Neural progenitor cell (in vitro differentiated cells): ENCODE results near the gene PCNX1. TPM values are rescaled to one million over a fixed set of nuclear protein-coding genes. Genes with fewer than 3 reads are reported as not detected.
"Not testable (repeated sequence)": the region's sequence is repeated elsewhere in the genome, so short reads cannot be mapped to it uniquely, and the experiment has no call there.

Experiments
- DNase-seq: peaks from one replicate; pipeline ENCODE4 v3.0.0-alpha.2; 2016; ENCODE audit warnings: low spot score
- H2AFZ ChIP-seq: fragments of 200-600 bp; sonication (generic); replicated peaks from 2 replicates; pipeline ENCODE4 v1.6.1; 2016; ENCODE audit warnings: antibody characterized with exemption
- H3F3A ChIP-seq: fragments of 200-600 bp; sonication (generic); 2 replicates; pipeline ENCODE4 v1.6.1; 2016; ENCODE audit warnings: antibody characterized with exemption, low read depth
- H3K27ac ChIP-seq: fragments of 200-600 bp; sonication (generic); 2 replicates; pipeline ENCODE4 v1.5.1; 2016; ENCODE audit warnings: mild to moderate bottlenecking
- H3K27me3 ChIP-seq: fragments of 200-600 bp; sonication (generic); 2 replicates; pipeline ENCODE4 v1.6.1; 2016; ENCODE audit warnings: mild to moderate bottlenecking, moderate library complexity
- H3K36me3 ChIP-seq: fragments of 200-600 bp; sonication (generic); 2 replicates; pipeline ENCODE4 v1.5.1; 2016
- H3K4me1 ChIP-seq: fragments of 200-600 bp; sonication (generic); 2 replicates; pipeline ENCODE4 v1.6.1; 2016; ENCODE audit warnings: mixed run types
- H3K4me2 ChIP-seq: fragments of 200-600 bp; sonication (generic); 2 replicates; pipeline ENCODE4 v1.6.1; 2016
- H3K4me3 ChIP-seq: fragments of 200-600 bp; sonication (generic); 2 replicates; pipeline ENCODE4 v1.5.1; 2016
- H3K79me2 ChIP-seq: fragments of 200-600 bp; sonication (generic); 2 replicates; pipeline ENCODE4 v1.6.1; 2016; ENCODE audit warnings: low read depth
- H3K9ac ChIP-seq: fragments of 200-600 bp; sonication (generic); 2 replicates; pipeline ENCODE4 v1.6.1; 2016
- H3K9me3 ChIP-seq: fragments of 200-600 bp; sonication (generic); 2 replicates; pipeline ENCODE4 v1.5.1; 2016; ENCODE audit warnings: low read depth
- H4K20me1 ChIP-seq: fragments of 200-600 bp; sonication (generic); 2 replicates; pipeline ENCODE4 v1.6.1; 2016; ENCODE audit warnings: low read depth
- H3K27ac Mint-ChIP-seq: 3 replicates; pipeline ENCODE4 v1.8.0; 2021; ENCODE audit warnings: mixed read lengths
- H3K27me3 Mint-ChIP-seq: 2 replicates; pipeline ENCODE4 v1.8.0; 2022; ENCODE audit warnings: low read depth, mild to moderate bottlenecking, inconsistent platforms, moderate library complexity, mixed read lengths; ENCODE audit not compliant: insufficient read depth
- H3K36me3 Mint-ChIP-seq: 3 replicates; pipeline ENCODE4 v1.8.0; 2021; ENCODE audit warnings: mixed read lengths
- H3K4me1 Mint-ChIP-seq: 3 replicates; pipeline ENCODE4 v1.8.0; 2021; ENCODE audit warnings: mixed read lengths
- H3K4me3 Mint-ChIP-seq: 3 replicates; pipeline ENCODE4 v1.8.0; 2021; ENCODE audit warnings: mild to moderate bottlenecking, moderate library complexity, mixed read lengths
- H3K9me3 Mint-ChIP-seq: 3 replicates; pipeline ENCODE4 v1.8.0; 2020; ENCODE audit warnings: mixed read lengths
- CTCF ChIP-seq: fragments of 200-600 bp; sonication (generic); IDR thresholded peaks from 2 replicates; pipeline ENCODE4 v1.5.1; 2017; ENCODE audit warnings: antibody characterized with exemption, mild to moderate bottlenecking
- EZH2 ChIP-seq: fragments of 200-600 bp; sonication (generic); IDR thresholded peaks from 2 replicates; pipeline ENCODE4 v1.6.1; 2017; ENCODE audit warnings: antibody characterized with exemption, mild to moderate bottlenecking, moderate library complexity
- EZH2phosphoT487 ChIP-seq: fragments of 200-600 bp; sonication (generic); IDR thresholded peaks from 2 replicates; pipeline ENCODE4 v1.6.1; 2017; ENCODE audit warnings: antibody characterized with exemption
- total RNA-seq: library from RNA; depleted of rRNA; stranded (reverse); fragments of >200 nt; gene quantifications from 2 replicates; pipeline ENCODE4 v1.2.3, GENCODE V29; 2015; ENCODE audit warnings: low replicate concordance

The PCNX1 gene
- total RNA-seq, 1 donor from 2014 or later: 48.6 TPM

DNA sequence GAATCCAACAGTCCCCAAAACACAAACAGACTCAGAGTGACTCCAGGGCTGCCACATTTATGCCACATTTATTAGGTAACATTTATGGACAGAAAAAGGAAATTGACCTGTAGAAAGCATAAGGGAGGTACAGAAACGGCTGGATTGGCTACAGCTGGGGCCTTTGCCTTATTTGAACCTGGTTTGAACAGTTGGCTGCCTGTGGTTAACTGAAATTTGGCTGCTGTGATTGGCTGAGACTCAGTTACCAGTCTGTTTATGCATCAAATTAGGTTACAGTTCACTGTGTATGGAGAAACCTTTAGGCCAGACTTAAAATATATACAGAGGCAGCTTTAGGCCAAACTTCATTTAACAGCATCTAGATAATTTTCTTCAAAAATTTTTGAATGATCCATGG is 27.8 kb upstream of the PCNX1 start:
- Histone ChIP-seq H2AFZ (no peak overlapping the region), H3K4me2 (no peak overlapping the region), H3K9ac (no peak overlapping the region), H3K27me3 (no peaks in the 10 kb centered on the region), H3K9me3 (no peaks in the 10 kb centered on the region), H3K4me1 (no peaks in the 10 kb centered on the region), H3F3A (no peaks in the 10 kb centered on the region), H4K20me1 (no peaks in the 10 kb centered on the region), H3K4me3 (no peak overlapping the region), H3K27ac (no peak overlapping the region), H3K79me2 (no peaks in the 10 kb centered on the region), H3K36me3 (no peaks in the 10 kb centered on the region)
- Mint-ChIP-seq H3K4me3 (no peak overlapping the region), H3K36me3 (no peaks in the 10 kb centered on the region), H3K27me3 (peaks cover 2% of the 10 kb centered on the region), H3K27ac (no peak overlapping the region), H3K4me1 (no peaks in the 10 kb centered on the region), H3K9me3 (no peaks in the 10 kb centered on the region)
- DNase-seq: no peak
- TF ChIP-seq EZH2 (no peak), EZH2phosphoT487 (no peak), CTCF (no peak)

DNA sequence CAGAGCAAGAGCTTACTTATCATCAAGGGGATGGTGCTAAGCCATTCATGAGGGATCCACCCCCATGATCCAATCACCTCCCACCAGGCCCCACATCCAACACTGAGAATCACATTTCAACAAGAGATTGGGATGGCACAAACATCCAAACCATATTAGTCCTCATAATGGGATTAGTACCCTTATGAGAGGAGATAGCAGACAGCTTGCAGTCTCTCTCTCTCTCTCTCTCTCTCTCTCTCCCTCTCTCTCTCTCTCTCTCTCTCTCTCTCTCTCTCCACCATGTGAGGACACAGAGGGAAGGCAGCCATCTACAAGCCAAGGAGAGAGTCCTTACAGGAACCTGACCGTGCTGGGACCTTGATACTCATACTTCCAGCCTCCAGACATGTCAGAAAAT is 26.4 kb upstream of the PCNX1 start:
- not testable (repeated sequence) for H3K36me3 ChIP-seq, H3K4me1 ChIP-seq, H3K4me1 Mint-ChIP-seq, H2AFZ ChIP-seq, H3K9me3 Mint-ChIP-seq, DNase-seq, H3K27ac Mint-ChIP-seq, H3K4me2 ChIP-seq, H4K20me1 ChIP-seq, H3K9me3 ChIP-seq, H3K79me2 ChIP-seq, H3K27me3 Mint-ChIP-seq, H3K27ac ChIP-seq, H3F3A ChIP-seq, H3K4me3 ChIP-seq, H3K27me3 ChIP-seq, H3K36me3 Mint-ChIP-seq, H3K4me3 Mint-ChIP-seq, H3K9ac ChIP-seq

- Histone ChIP-seq H3F3A (no peaks in the 10 kb centered on the region), H3K36me3 (no peaks in the 10 kb centered on the region), H2AFZ (no peak overlapping the region), H3K9me3 (no peaks in the 10 kb centered on the region), H4K20me1 (no peaks in the 10 kb centered on the region), H3K4me2 (no peak overlapping the region), H3K27ac (no peak overlapping the region), H3K4me1 (no peaks in the 10 kb centered on the region), H3K79me2 (no peaks in the 10 kb centered on the region), H3K4me3 (no peak overlapping the region), H3K27me3 (no peaks in the 10 kb centered on the region), H3K9ac (no peak overlapping the region)
- Mint-ChIP-seq H3K4me3 (no peak overlapping the region), H3K36me3 (no peaks in the 10 kb centered on the region), H3K9me3 (no peaks in the 10 kb centered on the region), H3K27me3 (peaks cover 2% of the 10 kb centered on the region), H3K4me1 (peaks cover 12% of the 10 kb centered on the region), H3K27ac (no peak overlapping the region)
- no peak for TF ChIP-seq EZH2phosphoT487
- no peak for TF ChIP-seq EZH2
- TF ChIP-seq CTCF: no peak
- no peak for DNase-seq
Observed at GRCh38 chr14:70881549-70882177, 25.6 kb upstream of the PCNX1 start.

DNA sequence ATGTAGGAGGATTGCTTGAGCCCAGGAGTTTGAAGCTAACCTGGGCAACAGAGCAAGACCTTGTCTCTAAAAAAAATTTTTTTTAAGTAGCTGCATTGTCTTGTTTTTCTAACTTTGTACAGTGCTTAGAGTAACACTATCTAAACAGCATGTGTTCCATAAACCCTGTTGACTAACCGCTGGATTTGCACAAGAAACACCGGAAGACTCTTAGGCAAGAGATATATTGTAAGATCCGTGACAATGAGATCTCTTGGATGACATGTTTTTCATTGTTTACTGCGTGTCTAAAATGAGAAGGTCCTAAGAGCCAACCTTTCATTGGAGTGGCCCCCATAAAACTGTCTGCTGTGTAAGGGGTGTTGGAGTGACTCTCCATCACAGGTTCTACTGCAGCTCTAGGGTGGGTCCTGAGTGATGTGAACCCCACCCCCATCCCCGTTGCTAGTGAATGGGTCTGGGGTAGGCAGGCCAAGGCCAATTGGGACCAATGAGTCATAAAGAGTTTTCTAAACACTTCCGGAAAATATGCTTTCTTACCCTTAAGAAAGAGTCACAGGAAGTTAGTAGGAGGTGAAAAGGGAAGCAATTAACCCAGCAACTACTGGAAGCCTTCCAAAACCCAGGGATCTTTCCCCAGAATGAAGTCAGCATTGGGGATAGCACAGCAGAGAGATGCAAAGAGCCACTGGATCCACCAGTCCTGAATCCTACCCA is 24.3 kb upstream of the PCNX1 start:
- no peak overlapping the region for H3K27ac Mint-ChIP-seq
- Histone ChIP-seq H3K4me3 (no peak overlapping the region), H3K9me3 (no peaks in the 10 kb centered on the region)

More for the DNA sequence above, 24.3 kb upstream of the PCNX1 start:
- no peak for TF ChIP-seq EZH2
- no peaks in the 10 kb centered on the region for H3K27me3 ChIP-seq
- Mint-ChIP-seq H3K9me3 (no peaks in the 10 kb centered on the region), H3K27me3 (peaks cover 2% of the 10 kb centered on the region), H3K4me1 (peaks cover 17% of the 10 kb centered on the region), H3K4me3 (no peak overlapping the region), H3K36me3 (no peaks in the 10 kb centered on the region)
- no peaks in the 10 kb centered on the region for H3K79me2 ChIP-seq
- H3K4me2 ChIP-seq: no peak overlapping the region
- H3K9ac ChIP-seq: no peak overlapping the region
- H2AFZ ChIP-seq: no peak overlapping the region
- no peaks in the 10 kb centered on the region for H4K20me1 ChIP-seq
- no peak overlapping the region for H3K27ac ChIP-seq
- no peak for DNase-seq
- H3F3A ChIP-seq: no peaks in the 10 kb centered on the region
- H3K36me3 ChIP-seq: no peaks in the 10 kb centered on the region
- no peaks in the 10 kb centered on the region for H3K4me1 ChIP-seq
